H9 (cell line): ENCODE data around the gene TSPAN11. TPM values are rescaled to one million over a fixed set of nuclear protein-coding genes. Genes with fewer than 3 reads are reported as not detected.

Source experiments
- DNase-seq: peaks from one replicate; pipeline ENCODE4 v3.0.0-alpha.2; 2017
- H2AFZ ChIP-seq: one replicate; pipeline ENCODE4 v1.6.1; 2013; ENCODE audit warnings: mild to moderate bottlenecking, low read length, control low read depth, moderate library complexity
- H2AK5ac ChIP-seq: 2 replicates; pipeline ENCODE4 v1.6.1; 2013; ENCODE audit warnings: low read length, control low read depth, mixed read lengths; ENCODE audit not compliant: insufficient read length
- H2BK120ac ChIP-seq: one replicate; pipeline ENCODE4 v1.6.1; 2013; ENCODE audit warnings: low read depth, mild to moderate bottlenecking, low read length, control low read depth, inconsistent platforms; ENCODE audit not compliant: poor library complexity, severe bottlenecking
- H2BK12ac ChIP-seq: 2 replicates; pipeline ENCODE4 v1.6.1; 2013; ENCODE audit warnings: low read length, control low read depth, mixed read lengths, low read depth; ENCODE audit not compliant: insufficient read length
- H2BK15ac ChIP-seq: 2 replicates; pipeline ENCODE4 v1.6.1; 2013; ENCODE audit warnings: low read depth, low read length, control low read depth
- H2BK20ac ChIP-seq: one replicate; pipeline ENCODE4 v1.6.1; 2013; ENCODE audit warnings: low read depth, mild to moderate bottlenecking, low read length, control low read depth, inconsistent platforms; ENCODE audit not compliant: poor library complexity, severe bottlenecking
- H2BK5ac ChIP-seq: 2 replicates; pipeline ENCODE4 v1.6.1; 2013; ENCODE audit warnings: low read length, control low read depth, mixed read lengths; ENCODE audit not compliant: insufficient read length
- H3K14ac ChIP-seq: 2 replicates; pipeline ENCODE4 v1.6.1; 2013; ENCODE audit warnings: low read length, control low read depth; ENCODE audit not compliant: insufficient read depth
- H3K18ac ChIP-seq: 2 replicates; pipeline ENCODE4 v1.6.1; 2013; ENCODE audit warnings: low read depth, mild to moderate bottlenecking, mixed read lengths, low read length, control low read depth; ENCODE audit not compliant: insufficient read length
- H3K23ac ChIP-seq: 2 replicates; pipeline ENCODE4 v1.6.1; 2013; ENCODE audit warnings: low read length, control low read depth, mixed read lengths, low read depth; ENCODE audit not compliant: insufficient read length
- H3K23me2 ChIP-seq: 2 replicates; pipeline ENCODE4 v1.6.1; 2013; ENCODE audit warnings: low read depth, mild to moderate bottlenecking, mixed read lengths, low read length, control low read depth; ENCODE audit not compliant: insufficient read length, poor library complexity, severe bottlenecking
- H3K27ac ChIP-seq: 2 replicates; pipeline ENCODE4 v1.5.1; 2013; ENCODE audit warnings: low read length, control low read depth, mixed read lengths, low read depth; ENCODE audit not compliant: insufficient read length
- H3K27me3 ChIP-seq: 2 replicates; pipeline ENCODE4 v1.6.1; 2013; ENCODE audit warnings: low read length, control low read depth, inconsistent platforms; ENCODE audit not compliant: insufficient read depth
- H3K4ac ChIP-seq: 2 replicates; pipeline ENCODE4 v1.6.1; 2013; ENCODE audit warnings: low read depth, mild to moderate bottlenecking, control low read depth, inconsistent platforms, low read length, moderate library complexity
- H3K4me1 ChIP-seq: 2 replicates; pipeline ENCODE4 v1.6.1; 2013; ENCODE audit warnings: low read length, control low read depth, inconsistent platforms; ENCODE audit not compliant: insufficient read depth
- H3K4me2 ChIP-seq: 2 replicates; pipeline ENCODE4 v1.6.1; 2013; ENCODE audit warnings: low read length, control low read depth, mixed read lengths; ENCODE audit not compliant: insufficient read length, insufficient read depth
- H3K56ac ChIP-seq: 2 replicates; pipeline ENCODE4 v1.6.1; 2013; ENCODE audit warnings: low read depth, mild to moderate bottlenecking, mixed read lengths, low read length, control low read depth; ENCODE audit not compliant: insufficient read length
- H3K79me1 ChIP-seq: 2 replicates; pipeline ENCODE4 v1.6.1; 2013; ENCODE audit warnings: low read depth, mild to moderate bottlenecking, moderate library complexity, low read length, control low read depth, inconsistent platforms; ENCODE audit not compliant: insufficient read depth, poor library complexity, severe bottlenecking
- H3K79me2 ChIP-seq: 2 replicates; pipeline ENCODE4 v1.6.1; 2013; ENCODE audit warnings: low read length, control low read depth, inconsistent platforms; ENCODE audit not compliant: insufficient read depth
- H3K9ac ChIP-seq: 2 replicates; pipeline ENCODE4 v1.6.1; 2013; ENCODE audit warnings: low read length, control low read depth, mixed read lengths; ENCODE audit not compliant: insufficient read length; ENCODE audit errors: extremely low read depth
- H3K9me3 ChIP-seq: one replicate; pipeline ENCODE4 v1.6.1; 2013; ENCODE audit warnings: low read depth, low read length, inconsistent platforms; ENCODE audit not compliant: control insufficient read depth
- H3T11ph ChIP-seq: one replicate; pipeline ENCODE4 v1.6.1; 2013; ENCODE audit warnings: mild to moderate bottlenecking, low read length, control low read depth, inconsistent platforms
- H4K20me1 ChIP-seq: one replicate; pipeline ENCODE4 v1.6.1; 2013; ENCODE audit not compliant: control insufficient read depth, insufficient read length, insufficient read depth
- H4K5ac ChIP-seq: 2 replicates; pipeline ENCODE4 v1.6.1; 2013; ENCODE audit warnings: low read depth, mild to moderate bottlenecking, mixed read lengths, low read length, control low read depth; ENCODE audit not compliant: insufficient read length
- H4K8ac ChIP-seq: replicated peaks from 2 replicates; pipeline ENCODE4 v1.6.1; 2013; ENCODE audit warnings: low read length, control low read depth, mixed read lengths, low read depth; ENCODE audit not compliant: insufficient read length
- H4K91ac ChIP-seq: 2 replicates; pipeline ENCODE4 v1.6.1; 2013; ENCODE audit warnings: low read depth, mild to moderate bottlenecking, moderate library complexity, mixed read lengths, low read length, control low read depth; ENCODE audit not compliant: insufficient read length
- H3K27ac Mint-ChIP-seq, 3 experiments: 2 replicates in 2 of 3; 3 replicates in 1 of 3; pipeline ENCODE4 v1.8.0; 2020 to 2021; ENCODE audit warnings: mixed read lengths in 3 of 3, mild to moderate bottlenecking in 1 of 3, moderate library complexity in 1 of 3
- H3K27me3 Mint-ChIP-seq: 2 replicates; pipeline ENCODE4 v1.8.0; 2021; ENCODE audit warnings: low read depth, mild to moderate bottlenecking, moderate library complexity, mixed read lengths
- H3K36me3 Mint-ChIP-seq, 3 experiments: 2 replicates in 2 of 3; 3 replicates in 1 of 3; pipeline ENCODE4 v1.8.0; 2020 to 2021; ENCODE audit warnings: low read depth in 3 of 3, mixed read lengths in 3 of 3; ENCODE audit not compliant: insufficient read depth in 1 of 3
- H3K4me1 Mint-ChIP-seq, 2 experiments: 2 replicates each; pipeline ENCODE4 v1.8.0; 2020; ENCODE audit warnings: mixed read lengths in 2 of 2
- H3K4me3 Mint-ChIP-seq, 2 experiments: 2 replicates in 1 of 2; 3 replicates in 1 of 2; pipeline ENCODE4 v1.8.0; 2020 to 2021; ENCODE audit warnings: mild to moderate bottlenecking in 2 of 2, mixed read lengths in 2 of 2, moderate library complexity in 1 of 2
- H3K9me3 Mint-ChIP-seq, 2 experiments: 2 replicates in 1 of 2; 3 replicates in 1 of 2; pipeline ENCODE4 v1.8.0; 2020; ENCODE audit warnings: mild to moderate bottlenecking in 2 of 2, mixed read lengths in 2 of 2, moderate library complexity in 1 of 2
- WGBS: extraction: QIAGEN DNeasy Blood & Tissue Kit; methylation state at CpG from one replicate; pipeline ENCODE4 v1.1.7; 2013; ENCODE audit warnings: missing lambda C conversion rate, low lambda C conversion rate, mixed read lengths; ENCODE audit not compliant: insufficient read length; ENCODE audit errors: extremely low coverage; 5-methylcytosine and 5-hydroxymethylcytosine counted together
- total RNA-seq: library from RNA; stranded (reverse); gene quantifications from 2 replicates; pipeline ENCODE4 v1.2.1, GENCODE V29; 2021
- TF ChIP-seq, protein P1 (sequence below): fragments of 200-600 bp; sonication (generic); conservative IDR thresholded peaks from 3 replicates; pipeline ENCODE4 v1.8.0; 2021; ENCODE audit warnings: antibody characterized with exemption, mild to moderate bottlenecking

TSPAN11 gene
- total RNA-seq, 1 experiment from 2014 or later: 4.2 TPM

GRCh38 chr12:30927222-30927611, 669 bp downstream of the TSPAN11 start:
- no peak overlapping the region for H3K9ac ChIP-seq
- Mint-ChIP-seq H3K36me3 (no peaks in the 10 kb centered on the region; a peak in 2 of 7 replicates), H3K9me3 (peaks cover 2 to 4% of the 10 kb centered on the region in 2 experiments; a peak in 3 of 5 replicates), H3K4me1 (peaks cover 24% of the 10 kb centered on the region in 2 experiments), H3K27me3 (peaks cover 70% of the 10 kb centered on the region), H3K27ac (no peak overlapping the region; a peak in 1 of 7 replicates), H3K4me3 (peak overlapping the region; percentile 57 to 74)
- no peak overlapping the region for H2AK5ac ChIP-seq
- no peak overlapping the region for H3K27ac ChIP-seq
- no peak overlapping the region for H3K23ac ChIP-seq
- H2BK15ac ChIP-seq: no peak overlapping the region
- no peaks in the 10 kb centered on the region for H3K9me3 ChIP-seq
- no peaks in the 10 kb centered on the region for H3K79me1 ChIP-seq
- H3K4ac ChIP-seq: no peak overlapping the region
- no peak overlapping the region for H4K5ac ChIP-seq
- H3K23me2 ChIP-seq: peaks cover 8% of the 10 kb centered on the region
- H3T11ph ChIP-seq: no peak overlapping the region
- TF ChIP-seq, protein P1, sequence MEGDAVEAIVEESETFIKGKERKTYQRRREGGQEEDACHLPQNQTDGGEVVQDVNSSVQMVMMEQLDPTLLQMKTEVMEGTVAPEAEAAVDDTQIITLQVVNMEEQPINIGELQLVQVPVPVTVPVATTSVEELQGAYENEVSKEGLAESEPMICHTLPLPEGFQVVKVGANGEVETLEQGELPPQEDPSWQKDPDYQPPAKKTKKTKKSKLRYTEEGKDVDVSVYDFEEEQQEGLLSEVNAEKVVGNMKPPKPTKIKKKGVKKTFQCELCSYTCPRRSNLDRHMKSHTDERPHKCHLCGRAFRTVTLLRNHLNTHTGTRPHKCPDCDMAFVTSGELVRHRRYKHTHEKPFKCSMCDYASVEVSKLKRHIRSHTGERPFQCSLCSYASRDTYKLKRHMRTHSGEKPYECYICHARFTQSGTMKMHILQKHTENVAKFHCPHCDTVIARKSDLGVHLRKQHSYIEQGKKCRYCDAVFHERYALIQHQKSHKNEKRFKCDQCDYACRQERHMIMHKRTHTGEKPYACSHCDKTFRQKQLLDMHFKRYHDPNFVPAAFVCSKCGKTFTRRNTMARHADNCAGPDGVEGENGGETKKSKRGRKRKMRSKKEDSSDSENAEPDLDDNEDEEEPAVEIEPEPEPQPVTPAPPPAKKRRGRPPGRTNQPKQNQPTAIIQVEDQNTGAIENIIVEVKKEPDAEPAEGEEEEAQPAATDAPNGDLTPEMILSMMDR: no peak
- H3K56ac ChIP-seq: no peak overlapping the region
- H3K27me3 ChIP-seq: peaks cover 8% of the 10 kb centered on the region; the same call in 1 of the 2 replicates
- H3K4me1 ChIP-seq: no peaks in the 10 kb centered on the region; the same call in 1 of the 2 replicates
- H2BK12ac ChIP-seq: no peak overlapping the region
- no CpG with 5 or more reads among the region's 7 CpGs for WGBS
- H3K14ac ChIP-seq: no peak overlapping the region; the same call in 1 of the 2 replicates
- no peak overlapping the region for H2BK120ac ChIP-seq
- no peaks in the 10 kb centered on the region for H4K20me1 ChIP-seq
- DNase-seq: no peak
- H3K4me2 ChIP-seq: peak overlapping the region; percentile 17
- H2AFZ ChIP-seq: no peak overlapping the region
- no peak overlapping the region for H3K18ac ChIP-seq
- H3K79me2 ChIP-seq: no peaks in the 10 kb centered on the region
- no peak overlapping the region for H2BK20ac ChIP-seq
- no peak overlapping the region for H2BK5ac ChIP-seq
- H4K91ac ChIP-seq: no peak overlapping the region
- no peak overlapping the region for H4K8ac ChIP-seq
